NCI-H2029 (cell line): ENCODE data around the gene SLC17A7.

Experiments
- DNase-seq: peaks from one replicate; lab custom pipeline; 2025; lab: John Stamatoyannopoulos, UW

SLC17A7 gene

DNA sequence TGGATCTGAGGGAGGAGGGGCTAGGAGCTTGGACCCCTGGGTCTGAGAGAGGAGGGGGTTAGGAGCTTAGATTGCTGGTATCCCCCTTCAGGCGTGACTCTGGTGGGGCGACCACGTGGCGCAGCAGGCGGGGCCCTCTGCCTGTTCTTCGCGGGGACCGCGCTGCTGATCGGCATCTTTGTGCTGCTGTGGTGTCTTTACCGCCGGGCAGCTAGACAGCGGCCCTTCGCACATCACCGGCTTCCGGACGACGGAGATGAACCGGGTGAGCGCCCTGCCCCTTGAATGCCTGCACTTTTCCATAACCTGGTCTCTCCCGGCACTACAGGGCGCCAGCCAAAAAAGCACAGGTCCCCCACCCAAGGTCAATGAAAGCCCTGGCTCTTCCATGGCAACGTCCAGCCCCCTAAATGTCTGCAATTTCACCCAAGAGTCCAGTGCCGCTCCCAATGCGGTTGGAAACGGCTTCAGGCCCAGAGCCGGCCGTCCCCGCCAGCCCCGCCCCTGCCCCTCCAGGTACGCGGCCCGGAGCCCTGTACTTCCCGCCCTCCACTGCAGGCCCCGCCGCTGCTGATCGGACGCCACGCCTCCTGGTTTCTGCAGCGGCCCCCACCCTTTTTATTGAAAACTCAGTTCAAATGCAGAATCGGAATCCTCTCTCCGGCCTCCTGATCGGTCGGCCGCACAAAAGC, 13.3 kb downstream of the SLC17A7 start:
- DNase-seq: no peak

DNA sequence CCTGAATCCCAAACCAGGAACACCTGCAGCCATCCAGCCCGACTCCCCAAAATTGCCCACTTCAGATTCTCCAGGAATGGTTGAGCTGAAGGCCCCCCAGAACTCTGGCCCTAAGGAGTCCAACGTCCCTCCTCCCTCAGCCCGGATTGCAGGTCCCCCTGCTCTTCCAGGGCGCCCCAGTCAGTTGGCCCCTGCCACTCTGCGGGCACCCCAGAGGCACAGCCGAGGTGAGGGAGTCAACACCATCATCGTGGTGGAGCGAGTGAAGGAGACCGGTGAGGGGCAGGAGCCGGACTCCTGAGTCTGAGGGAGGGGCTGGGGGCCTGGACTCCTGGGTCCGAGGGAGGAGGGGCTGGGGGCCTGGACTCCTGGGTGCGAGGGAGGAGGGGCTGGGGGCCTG, 14.0 kb downstream of the SLC17A7 start:
- DNase-seq: no peak

DNA sequence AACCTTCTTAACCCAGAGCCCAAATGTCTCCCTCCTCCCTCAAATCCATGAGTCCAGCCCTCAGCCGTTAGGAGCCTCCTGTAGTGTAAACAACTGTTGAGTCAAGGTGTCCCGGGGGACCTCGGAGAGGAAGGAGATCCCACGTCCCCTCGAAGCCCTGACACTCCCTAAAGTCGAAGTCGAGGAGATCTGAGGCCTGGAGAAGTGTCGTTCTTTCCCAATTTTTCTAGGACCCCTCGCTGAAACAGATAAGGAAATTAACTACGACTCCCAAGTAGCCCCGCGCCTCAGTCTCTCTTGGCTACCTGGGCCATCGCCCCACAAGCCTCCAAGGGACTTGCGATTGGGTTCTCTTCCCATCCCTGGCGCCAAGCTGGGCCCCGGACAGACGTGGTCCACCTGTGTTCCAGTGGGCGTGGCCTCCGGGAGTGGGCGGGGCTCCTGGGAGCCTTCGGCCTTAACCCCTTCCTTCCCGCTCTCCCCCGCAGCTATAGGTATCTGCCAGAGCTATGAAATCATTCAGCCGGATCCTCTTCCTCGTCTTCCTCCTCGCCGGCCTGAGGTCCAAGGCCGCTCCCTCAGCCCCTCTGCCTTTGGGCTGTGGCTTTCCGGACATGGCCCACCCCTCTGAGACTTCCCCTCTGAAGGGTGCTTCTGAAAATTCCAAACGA, 15.3 kb downstream of the SLC17A7 start:
- peak; percentile 66 for DNase-seq

DNA sequence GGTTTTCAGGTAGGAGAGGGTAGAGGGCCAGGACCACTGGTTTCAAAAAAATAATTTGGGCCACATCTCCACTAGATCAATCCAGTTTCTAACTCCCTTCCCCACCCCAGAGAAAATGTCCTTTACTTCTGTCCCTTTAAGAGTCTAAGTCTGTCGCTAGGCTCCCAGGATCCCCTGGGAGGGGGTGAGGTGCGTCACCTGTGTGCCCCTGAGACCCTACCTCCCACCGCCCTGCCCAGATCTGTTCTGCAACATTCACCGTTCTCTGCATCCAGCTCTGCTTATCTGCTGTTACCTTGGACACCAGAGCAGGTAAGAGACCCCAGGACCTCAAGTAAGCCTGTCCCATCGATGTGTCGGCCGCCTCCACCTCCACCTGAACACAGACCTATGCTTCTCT, 16.1 kb downstream of the SLC17A7 start, which contains the start of gene GFY:
Gene GFY (plus strand): TSS at position 211 of the 400 bp plus-strand sequence. CDS start 1,043 bp downstream, outside the sequence.
- no peak for DNase-seq

DNA sequence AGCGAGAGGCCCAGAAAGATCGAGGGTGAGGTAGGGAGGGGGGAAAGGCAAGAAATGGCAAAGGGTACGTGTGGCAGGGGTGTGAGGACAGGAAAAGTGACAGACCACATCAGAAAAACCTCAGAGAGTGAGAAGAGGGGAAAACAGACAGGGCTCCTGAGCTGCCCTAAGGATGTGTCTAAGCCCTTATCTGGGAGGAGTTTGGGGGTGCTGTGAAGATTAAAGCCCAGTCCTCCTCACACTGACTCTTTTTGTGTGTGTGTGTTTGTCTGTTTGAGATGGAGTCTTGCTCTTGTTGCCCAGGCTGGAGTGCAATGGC, 17.4 kb downstream of the SLC17A7 start:
- no peak for DNase-seq

DNA sequence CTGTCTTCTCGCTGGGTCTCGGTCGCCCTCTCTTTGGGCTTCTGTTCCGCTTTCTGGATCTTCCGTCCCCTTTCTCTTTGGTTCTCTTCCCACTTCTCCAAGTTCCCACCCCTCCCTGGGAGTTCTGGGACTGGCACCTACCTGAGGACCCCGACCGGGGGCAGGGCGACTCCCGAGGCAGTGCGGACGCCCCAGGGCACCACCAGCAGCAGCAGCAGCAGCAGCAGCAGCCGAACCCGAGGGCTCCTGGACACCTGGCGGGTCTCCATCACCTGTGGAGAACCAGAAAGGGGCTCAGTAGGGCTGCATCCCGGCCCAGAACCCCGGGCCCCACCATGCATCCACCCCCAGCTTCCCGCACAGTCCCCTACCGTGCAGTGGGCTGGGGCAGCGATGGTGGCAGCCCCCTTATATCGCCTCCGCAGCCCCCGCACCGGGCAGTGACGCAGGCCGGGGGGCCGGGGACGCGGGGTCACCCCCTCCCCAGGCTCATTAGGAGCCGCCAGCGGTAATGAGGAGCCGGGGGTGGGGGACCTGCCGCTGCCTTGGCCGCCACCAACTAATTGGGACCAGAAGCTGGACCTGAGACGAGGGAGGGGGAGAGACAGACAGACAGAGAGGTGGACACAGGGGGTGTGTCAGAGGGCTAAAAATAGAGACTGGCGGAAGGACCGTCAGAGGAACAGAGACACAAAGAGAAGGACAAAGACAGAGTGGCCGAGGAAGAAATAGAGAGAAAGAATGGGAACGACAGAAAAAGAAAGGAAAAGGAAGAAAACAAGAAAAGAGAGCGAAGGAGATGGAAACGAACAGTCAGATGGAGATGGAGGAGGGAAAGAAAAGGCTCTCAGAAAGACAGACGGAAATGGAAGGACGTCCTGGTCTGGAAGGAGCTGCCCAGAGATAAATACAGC, 18.0 kb downstream of the SLC17A7 start, which contains the start of gene PTH2:
Gene PTH2 (minus strand): TSS at position 371 of the 914 bp plus-strand sequence. CDS start 102 bp downstream, at position 269.
- no peak for DNase-seq

DNA sequence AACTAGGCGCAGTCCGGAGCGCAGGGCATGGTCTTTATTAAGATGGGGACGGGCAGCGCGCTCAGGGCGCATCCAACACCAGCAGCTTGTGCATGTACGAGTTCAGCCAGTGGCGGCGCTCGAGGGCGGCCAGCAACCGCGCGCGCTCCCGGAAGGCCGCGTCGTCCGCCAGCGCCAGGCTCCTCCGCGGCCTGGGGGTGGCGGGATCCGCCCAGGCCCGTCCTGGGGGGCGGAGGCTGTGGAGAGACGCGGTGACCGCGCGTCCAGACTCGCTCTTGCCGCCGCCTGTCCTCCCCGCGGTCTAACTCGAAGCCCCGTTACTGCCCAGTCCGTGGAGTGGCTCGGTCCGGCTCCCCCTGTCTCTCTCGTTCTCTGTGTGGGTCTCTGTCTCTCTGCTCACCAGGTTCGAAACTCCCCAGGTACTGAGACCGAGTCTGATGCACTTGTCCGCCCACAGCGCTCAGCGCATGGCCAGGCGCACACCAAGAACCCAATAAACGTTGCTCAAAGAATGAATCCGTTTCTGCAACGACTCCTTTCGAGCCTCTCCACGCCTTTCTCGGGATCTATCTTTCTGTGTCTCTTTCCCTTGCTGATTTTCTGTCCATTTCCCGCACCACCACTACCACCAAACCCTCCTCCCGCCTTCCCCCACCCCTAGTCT, 18.8 kb downstream of the SLC17A7 start:
- DNase-seq: peak; percentile 48

- no peak for DNase-seq
Measured at GRCh38 chr19:49421878-49422202, 19.5 kb downstream of the SLC17A7 start.

GRCh38 chr19:49421039-49421877, 20.1 kb downstream of the SLC17A7 start:
- DNase-seq: peak; percentile 82

- no peak for DNase-seq
Measured at GRCh38 chr19:49420227-49420626, 21.1 kb downstream of the SLC17A7 start.

DNA sequence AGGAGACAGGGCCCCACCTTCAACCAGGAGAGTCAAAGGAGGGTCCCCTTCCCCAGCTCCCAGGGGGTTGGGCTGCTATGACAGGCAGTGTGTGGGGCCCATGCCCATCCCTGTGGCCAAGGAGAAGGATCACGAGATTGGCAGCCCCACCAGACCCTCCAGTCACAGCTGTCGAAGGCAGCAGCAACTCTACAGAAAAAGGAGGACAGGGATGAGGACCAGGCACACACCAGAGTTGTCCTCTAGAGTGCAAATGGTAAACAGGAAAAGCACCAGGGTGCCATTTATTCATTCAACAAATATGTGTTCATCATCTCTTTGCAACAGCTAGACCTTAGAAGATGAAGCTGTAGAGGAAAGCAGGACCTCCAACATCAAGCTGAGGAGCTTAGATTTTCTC, 22.2 kb downstream of the SLC17A7 start:
- DNase-seq: no peak

DNA sequence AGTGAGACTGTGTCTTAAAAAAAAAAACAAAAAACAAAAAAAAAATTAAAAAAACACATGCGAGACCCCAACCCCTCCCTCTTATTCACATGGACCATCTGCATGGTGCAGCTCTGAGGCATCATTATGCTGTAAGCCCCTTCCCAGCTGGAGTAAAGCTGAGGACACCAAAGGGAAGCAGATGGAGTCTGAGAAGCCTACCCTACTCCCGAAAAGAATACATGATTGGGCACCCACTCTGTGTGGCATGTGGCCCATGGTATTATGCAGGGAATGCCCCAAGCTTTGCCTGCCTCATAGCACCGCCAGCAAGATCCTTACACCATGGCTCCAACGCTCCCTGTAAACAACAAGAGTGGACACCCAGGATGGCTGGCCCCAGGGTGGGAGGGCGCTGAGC, 22.8 kb downstream of the SLC17A7 start:
- no peak for DNase-seq

DNA sequence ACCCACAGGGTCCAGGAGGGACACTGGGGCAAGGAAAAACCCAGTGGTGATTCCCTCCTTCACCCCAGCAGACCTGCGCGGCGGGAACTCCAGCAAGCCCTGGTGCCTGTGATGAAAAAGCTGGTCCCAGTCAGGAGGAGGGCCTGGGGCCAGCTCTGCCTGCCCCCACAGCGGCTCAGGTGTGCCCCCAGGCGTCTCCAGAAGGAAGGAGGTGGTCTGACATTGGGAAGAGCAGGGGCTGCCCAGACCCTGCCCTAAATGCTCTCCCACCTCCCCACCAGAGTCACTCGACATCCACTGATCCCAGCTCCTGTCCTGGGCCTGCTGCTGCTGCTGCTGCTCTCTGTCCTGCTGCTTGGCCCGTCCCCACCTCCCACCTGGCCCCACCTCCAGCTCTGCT, 24.2 kb downstream of the SLC17A7 start:
- no peak for DNase-seq

DNA sequence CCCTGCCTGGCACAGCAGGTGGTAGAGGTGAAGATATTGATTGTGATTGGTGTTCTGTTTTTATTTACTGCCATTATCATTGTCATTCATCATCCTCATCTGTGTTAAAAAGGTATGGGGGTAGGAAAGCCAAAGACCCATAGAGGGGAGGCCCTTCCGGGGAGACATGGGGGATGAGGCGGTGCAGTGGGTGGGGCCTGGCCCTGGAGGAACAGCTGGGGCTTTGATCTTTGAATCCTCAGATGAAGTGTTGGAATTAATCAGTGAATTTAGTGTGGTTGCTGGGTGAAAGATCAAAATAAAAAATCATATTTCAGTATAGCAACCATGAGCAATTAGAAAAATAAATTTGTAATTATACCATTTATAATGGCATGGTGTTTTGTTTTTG, 25.5 kb downstream of the SLC17A7 start:
- no peak for DNase-seq

- no peak for DNase-seq
Measured at GRCh38 chr19:49415102-49415809, 26.1 kb downstream of the SLC17A7 start.

DNA sequence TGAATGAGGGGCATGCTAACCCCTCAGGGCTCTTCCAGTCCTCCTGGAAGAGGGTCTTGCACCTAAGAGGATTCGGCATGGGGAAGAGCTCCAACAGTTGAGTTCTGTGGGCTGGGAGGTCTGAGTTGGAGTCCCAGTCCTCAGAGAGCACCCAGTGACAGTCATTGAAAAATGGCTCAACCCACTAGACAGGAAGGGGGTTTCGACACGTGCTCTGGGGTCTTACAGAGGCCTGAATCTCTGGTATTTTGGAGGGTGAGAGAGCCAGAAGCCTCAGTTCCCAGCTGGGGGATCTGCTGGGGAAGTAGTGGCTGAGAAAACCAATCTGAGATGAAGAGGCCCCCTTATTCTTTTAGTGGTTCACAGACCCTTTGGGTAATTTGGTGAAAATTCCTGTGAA, 27.1 kb downstream of the SLC17A7 start:
- DNase-seq: no peak

DNA sequence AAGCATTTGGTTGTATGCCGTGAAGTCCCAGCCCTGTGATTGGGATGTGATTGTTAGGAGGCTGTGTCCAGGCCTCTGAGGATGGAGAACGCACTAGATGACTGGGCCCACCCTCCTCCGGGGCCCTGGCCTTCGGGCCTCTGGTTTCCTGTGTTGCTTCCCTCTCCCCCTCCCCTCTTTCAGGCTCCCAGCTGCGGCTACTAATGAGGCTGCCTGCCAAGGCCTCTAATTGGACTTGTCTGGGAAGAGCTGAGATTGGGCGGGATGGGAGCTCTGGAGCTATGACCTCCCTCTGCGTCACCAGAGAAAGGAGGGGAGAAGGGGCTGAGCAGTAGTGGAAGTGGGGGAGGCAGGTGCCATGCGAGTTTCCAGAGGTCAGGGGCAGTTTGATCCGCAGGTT, 28.0 kb downstream of the SLC17A7 start:
- no peak for DNase-seq

DNA sequence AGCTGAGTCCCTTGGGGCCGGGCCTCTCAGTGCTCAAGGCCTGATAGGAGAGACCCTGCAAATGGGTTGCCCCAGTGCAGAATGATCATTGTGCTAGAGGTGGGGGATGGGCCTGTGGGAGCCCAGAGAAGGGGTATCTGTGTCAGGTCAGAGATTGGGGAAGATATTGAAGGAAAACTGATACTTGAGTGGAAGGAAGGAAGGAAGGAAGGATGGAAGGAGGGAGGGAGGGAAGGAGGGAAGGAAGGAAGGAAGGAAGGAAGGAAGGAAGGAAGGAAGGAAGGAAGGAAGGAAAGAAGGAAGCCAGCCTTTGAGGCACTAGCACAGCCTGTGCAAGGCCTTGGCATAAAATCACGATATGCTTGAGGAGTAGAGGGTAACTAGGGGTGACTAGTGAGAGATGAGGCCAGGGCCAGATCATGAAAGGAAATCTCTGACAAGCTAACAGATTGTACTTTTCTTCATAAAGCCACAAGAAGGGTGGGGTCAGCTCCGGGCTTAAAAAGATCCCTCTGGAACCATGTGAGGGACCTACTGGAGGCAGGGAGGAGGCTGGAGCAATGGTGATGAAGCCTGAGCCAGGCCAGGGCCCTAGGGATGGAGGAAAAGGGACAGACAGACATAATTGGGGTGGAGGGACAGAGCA, 29.5 kb downstream of the SLC17A7 start:
- no peak for DNase-seq

DNA sequence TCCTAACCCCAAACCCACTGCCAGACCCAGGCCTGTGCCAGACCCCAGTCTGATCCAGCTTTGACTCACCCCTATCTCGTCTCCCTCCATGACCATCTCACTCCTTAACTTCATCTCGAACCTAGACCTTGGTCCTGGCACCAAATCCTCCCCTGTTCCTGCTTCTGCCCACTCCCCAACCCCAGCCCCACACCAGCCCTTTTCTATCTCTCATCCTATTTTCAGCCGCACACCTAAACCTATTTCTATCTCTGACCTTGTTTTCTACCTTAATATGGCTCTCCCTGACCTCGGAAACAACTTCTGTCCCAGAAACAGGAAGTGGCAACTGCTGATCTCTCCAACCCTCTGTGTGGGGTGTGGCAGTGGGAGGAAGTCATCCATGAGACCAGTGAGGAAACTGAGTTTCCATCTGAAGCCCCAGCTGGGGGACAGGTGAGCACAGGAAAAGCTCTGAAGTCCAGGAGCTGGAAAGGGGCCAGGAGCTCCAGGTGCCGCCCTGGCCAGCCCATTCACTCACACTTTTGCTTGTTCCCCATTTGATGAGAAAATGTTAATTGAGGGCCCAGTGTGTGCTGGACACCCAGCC, 31.8 kb downstream of the SLC17A7 start:
- DNase-seq: no peak
